HG02840 (cell line): ENCODE results near the gene SPG7.

Experiments
- ATAC-seq: cut with Tn5 transposase; IDR thresholded peaks from one replicate; pipeline ENCODE4 v1.9.1; 2021; ENCODE audit warnings: mild to moderate bottlenecking, moderate library complexity, moderate number of reproducible peaks; ENCODE audit not compliant: unreplicated experiment, low FRiP score

SPG7 gene

DNA sequence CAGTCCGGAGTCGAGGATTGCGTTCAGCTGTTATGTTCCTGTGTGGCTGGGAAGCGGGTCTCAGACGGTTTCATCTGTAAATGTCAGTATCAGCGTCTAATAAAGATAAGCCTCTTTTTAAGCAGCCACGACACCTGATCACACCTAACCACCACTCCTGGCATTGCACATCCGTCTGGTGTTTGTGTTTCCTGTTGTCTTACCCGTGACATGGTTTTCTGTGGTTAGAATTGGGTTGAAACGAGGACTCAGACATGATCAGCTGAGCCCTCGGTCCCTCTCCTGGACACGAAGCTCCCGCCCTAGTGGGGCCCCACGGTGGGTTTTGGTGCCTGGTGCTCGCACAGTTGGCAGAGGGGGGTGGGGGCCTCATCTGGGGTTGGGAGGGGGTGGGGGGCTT lies 85.6 kb downstream of the SPG7 start:
- no peak for ATAC-seq

DNA sequence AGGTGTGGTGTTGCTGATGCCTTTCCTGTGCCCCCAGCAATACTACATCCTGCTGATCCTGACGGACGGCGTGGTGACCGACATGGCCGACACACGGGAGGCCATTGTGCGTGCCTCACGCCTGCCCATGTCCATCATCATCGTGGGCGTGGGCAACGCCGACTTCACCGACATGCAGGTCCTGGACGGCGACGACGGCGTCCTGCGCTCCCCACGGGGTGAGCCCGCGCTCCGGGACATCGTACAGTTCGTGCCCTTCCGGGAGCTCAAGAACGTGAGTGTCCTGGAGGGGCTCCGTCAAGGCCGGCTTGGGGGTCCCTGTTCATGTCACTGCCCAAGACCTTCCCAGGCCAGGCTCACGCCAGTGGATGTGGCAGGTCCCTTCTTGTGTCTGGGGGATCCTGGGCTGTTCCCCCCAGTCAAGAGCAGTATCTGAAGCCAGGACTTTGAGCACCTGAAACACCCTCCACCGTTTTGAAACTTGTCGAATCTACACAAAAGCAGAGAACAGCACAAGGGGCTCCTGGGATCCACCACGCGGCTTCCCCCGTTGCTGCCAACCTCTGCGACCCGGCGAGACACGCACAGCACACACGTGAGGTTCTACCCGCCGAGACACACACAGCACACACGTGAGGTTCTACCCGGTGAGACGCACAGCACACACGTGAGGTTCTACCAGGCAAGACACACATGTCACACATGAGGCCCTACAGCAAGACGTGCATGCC lies 87.3 kb downstream of the SPG7 start:
- ATAC-seq, result no peak

DNA sequence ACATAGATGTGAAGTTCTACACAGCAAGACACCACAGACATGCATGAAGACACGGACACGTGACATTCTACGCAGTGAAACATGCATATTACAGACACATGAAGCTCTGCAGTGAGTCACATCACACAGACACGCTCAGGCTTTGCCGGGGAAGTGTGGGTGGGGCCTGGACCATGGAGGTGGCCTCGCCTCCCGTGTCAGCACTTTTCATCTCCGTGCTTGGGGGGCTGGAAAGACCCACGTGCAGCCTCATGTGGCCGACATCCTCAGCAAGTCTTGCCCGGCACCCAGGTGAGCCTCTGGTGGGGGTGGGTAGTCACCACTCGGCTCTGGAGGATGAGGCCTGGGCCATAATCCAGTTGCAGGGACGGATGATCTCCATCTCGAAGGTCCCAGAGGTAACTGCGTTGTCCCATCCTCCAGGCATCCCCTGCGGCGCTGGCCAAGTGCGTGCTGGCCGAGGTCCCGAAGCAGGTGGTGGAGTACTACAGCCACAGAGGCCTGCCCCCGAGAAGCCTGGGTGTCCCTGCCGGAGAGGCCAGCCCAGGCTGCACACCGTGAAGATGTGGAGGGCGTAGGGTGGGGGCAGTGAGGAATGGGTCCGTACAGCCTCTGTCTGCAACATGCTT lies 88.0 kb downstream of the SPG7 start:
- no peak for ATAC-seq

DNA sequence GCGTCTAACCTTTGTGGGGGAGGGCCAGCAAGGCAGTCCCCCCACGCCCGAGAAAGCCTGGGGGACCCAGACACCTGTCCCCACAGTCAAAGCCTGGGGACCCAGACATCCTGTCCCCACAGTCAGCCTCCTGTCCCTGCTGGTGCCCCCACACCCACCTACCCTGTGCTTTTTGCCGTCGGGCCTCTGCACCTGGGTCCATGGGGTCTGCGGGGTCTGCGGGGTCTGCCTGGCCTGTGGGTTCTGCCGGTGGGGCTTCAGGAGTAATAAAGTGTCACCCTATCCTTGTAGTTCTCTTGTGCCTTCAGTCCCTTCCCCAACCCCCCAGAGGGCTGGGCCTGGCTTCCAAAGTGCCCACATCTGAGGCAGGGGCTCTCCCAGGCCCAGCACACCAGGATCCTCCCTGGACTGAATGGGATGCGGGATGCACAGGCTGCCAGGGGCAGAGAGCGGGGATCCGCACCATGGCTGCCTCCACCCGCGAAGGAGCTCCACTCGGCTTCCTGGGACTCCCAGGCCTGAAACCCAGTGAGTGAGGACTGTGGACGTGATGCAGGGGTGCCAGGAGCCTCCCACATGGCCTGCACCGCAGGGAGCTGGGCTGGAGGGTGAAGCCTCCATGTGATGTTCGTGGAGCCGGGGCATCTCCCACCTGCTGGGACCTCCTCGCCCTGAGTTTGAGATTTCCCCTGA lies 88.9 kb downstream of the SPG7 start:
- ATAC-seq, result no peak

DNA sequence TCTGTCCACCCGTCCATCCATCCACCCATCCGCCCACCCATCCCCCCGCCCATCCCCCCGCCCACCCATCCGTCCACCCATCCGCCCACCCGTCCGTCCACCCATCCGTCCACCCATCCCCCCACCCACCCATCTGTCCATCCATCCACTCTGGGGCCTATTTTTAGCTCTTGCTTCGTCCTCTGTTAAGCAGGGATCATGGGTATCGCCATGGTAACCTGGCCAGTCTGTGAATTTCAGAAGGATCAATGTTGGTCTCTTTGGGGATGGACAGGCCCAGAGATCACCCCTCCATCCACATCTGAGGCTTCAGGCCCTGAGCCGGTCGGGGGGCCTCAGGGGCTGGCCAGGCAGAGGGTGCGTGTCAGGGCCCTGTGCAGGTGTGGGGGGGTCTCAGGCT lies 90.0 kb downstream of the SPG7 start:
- ATAC-seq, result no peak

DNA sequence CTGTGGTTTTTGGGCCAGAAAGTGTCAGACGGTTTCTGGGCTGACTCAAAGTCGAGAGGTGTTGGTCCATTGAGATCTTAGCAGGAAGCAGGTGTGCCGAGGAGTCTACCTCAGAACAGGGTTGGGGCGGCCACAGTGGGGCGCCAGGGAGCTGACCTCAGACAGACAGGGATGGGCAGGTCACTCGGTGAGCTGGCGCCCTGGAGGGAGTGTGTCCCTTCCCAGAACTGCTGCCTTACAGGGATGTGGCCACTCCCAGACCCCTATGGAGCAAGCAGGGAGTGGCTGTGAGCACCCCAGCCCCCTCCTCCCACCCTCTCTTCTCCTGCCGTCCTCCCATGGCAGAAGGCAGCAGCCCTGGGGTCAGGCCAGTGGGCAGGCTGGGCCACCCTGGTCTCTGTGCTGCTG lies 91.3 kb downstream of the SPG7 start:
- ATAC-seq, result no peak

DNA sequence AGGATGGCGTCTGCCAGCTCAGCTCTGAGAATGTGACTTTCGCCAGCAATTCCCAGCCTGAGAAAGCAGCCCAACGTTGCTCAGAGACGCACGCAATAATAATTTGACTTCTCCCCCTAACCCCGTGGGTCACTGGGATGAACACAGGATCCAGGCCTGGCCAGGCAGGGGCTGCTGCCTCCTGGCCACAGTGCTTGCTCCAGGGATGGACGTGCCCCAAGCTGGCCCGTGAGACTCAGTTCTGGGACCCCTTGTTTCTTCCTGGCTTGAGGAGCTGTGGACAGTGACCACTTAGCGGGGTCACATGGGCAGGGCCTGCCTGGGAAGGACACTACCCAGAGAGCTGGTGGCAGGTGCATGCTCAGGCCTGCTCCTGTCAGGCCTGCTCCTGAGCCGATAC lies 91.7 kb downstream of the SPG7 start:
- no peak for ATAC-seq

DNA sequence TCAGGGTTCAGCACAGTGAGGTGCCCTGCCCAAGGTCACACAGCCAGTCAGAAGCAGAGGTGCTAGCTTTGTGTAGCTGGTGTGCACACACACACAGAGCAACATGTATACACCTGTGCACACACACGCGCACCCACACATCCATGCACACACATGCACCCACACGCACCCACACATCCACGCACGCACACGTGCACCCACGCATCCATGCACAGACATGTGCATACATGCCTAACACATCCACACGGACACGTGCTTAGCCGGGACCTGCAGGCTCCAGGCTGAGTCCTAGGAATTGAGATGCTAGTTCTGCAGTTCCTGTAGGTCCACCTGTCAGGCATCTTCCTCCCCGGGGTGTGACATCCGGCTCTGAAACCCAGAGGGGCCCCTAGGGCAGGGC lies 92.2 kb downstream of the SPG7 start:
- no peak for ATAC-seq

DNA sequence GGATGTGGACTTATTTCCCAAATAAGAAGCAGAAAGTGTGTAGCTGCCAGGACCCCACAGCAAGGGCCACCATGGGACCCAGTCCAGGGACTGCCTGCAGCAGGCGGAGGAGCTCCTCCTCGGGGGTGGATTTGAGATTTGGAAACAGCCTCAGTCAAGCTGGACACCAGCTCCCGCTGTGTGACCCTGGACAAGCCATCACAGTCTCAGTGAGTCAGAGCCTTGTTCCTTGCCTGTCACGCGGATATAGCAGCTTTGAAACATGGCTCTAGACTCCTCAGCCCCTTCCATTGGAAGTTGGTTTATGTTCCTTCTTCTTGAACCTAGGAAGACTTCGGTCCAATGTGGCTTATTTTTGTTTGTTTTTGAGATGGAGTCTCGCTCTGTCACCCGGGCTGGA lies 92.8 kb downstream of the SPG7 start:
- ATAC-seq, result no peak

DNA sequence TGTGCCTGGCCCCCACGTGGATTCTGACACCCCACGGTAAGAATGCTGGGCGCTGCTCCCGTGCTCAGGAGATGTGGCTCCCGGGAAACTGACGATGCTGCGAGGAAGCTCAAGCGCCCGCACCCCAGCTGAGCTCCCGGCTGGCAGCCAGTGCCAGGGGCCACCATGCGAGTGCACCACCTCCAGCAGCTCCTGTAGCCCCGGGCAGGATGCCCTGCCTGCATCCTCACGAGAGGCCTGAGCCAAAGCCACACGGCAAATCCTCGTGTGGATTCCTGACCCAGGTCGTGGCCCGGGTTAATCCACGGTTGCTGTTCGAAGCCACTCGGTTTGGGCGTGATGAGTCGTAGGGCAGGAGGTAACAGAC lies 93.7 kb downstream of the SPG7 start:
- no peak for ATAC-seq

DNA sequence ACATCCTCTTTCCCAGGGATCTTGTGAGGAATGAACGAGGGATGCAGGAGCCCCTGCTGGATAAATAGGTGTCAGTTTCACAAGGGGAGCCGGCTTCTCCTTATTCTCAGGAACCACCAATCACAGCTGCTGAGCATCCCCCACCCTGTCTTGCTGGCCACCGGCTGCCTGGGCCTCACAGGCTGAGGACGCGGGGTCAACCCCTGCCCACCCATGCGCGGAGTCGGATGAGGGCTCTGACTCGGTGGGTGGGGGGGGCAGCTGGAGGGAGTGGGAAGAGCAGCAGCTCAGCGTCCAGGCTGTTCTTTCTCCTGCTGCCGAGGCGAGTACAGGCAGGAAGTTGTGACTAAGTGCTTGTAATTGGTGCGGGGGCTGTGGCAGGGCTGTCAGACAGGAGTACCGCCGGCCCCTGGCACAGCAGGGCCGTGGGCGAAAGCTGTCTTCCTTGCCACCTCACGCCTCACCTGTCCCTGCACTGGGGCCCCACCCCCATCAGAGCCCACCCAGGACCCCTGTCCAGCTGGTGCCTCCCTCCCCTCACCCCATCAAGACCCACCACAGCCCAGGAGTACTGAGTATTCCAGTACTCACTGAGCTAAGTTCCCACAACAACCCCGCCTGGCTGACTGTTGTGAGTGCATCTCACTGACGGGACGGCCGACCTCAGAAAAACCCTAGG lies 94.2 kb downstream of the SPG7 start:
- ATAC-seq, result no peak

DNA sequence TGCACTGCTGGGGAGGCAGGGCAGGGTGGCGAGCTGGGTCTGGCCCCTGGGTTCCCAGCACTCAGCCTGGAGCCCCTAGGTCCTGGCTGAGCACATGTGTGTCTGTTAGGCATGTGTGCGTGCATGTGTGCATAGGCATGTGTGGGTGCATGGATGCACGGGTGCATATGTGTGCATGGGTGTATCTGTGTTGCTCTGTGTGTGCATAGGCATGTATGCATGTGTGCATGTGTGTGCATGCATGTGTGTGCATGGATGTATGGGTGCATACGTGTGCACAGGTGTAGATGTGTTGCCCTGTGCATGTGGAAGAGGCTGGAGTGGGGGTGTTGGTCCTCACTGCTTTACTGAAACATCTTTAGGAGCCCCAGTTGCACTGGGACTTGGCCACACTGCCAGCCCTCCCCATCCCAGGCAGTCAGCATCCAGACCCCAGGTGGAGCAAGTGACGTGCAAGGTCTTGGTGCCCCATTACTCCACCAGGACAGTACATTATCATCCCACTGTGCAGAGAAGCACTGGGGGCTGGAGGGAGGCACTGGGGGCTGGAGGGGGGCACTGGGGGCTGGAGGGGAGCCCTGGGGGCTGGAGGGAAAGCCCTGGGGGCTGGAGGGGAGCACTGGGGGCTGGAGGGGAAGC lies 94.9 kb downstream of the SPG7 start:
- ATAC-seq, result no peak

DNA sequence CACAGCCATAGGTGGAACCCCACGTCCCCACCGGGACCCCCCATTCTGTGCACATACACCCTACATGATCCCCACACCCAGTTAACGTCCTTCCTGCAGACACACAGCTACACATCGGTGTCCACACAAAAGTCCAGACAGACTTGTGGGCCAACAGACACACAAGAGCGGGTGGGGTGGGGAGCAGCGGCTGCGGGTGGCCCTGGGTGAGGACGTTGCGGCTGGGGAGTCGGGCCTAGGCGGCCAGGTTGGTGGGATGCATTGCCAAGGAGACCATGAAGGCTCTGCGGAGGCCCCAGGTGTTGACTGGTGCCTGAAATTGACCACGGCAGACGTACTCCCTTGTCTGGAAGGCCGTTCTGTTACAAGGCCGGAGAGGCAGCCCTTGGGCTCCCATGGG lies 96.6 kb downstream of the SPG7 start:
- ATAC-seq, result no peak

DNA sequence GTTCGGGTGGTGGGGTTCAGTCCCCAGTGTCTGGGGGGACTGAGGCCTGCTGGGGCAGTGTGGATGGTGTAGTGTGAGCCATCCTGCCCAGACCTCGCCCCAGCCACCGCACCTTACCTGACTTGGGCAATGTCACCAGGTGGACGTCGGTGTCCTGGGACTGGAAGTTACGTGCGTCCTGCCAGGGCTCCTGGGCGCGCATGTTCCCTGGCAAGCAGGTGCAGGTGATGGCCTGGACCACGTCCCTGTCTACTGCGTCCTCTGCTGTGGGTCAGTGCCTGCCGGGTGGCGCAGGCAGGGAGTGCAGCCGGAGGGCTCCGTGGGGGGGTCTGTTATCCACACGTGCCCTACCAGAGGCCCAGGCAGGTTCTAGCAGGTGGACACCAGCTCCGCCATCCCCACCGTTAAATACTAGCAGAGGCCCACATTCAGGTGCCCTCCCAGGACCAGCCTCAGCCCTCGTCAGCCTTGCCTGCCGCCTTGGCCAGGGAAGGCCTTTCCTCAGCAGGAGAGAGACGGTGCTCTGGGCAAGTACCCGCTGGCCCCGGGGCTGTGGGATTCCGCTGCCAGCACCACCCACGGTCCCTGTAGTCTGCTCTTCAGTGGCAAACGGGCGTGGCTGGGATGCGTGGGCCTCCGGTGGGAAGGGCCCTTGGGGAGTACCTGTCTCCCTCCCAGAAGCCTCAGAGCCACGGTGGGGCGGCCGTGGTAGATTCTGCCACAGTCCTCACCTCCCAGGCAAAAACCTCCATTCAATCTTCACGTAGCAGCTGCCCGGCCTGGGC lies 97.2 kb downstream of the SPG7 start:
- ATAC-seq, result no peak

DNA sequence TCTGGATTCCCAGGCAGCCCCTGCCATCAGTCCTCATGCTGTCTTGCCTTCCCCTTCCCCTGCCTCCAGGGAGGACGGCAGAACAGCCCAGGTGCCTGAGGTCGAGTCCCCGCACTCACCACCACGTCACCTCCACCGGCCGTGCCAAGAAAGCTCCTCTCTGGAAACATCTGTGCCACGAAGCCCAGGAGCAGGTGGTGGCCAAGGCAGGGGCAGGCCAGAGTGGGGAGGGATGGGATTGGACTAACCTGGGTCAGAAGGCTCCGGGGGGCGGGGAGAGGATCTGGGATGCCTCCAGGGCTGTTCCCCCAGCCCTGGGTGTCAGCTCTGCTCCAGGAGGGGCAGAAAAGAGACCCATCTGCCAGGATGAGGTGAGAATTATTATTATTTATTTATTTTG lies 97.8 kb downstream of the SPG7 start:
- ATAC-seq, result no peak
